Ishikawa (cell line): ENCODE results near the gene NRXN3.

Source experiments
- CEBPB ChIP-seq: IDR thresholded peaks from 2 replicates; pipeline ENCODE4 v1.6.1; 2012
- EP300 ChIP-seq: IDR thresholded peaks from 2 replicates; pipeline ENCODE4 v1.6.1; 2012; ENCODE audit warnings: borderline replicate concordance
- NFIC ChIP-seq: IDR thresholded peaks from 2 replicates; pipeline ENCODE4 v1.6.1; 2012
- RAD21 ChIP-seq: IDR thresholded peaks from 2 replicates; pipeline ENCODE4 v1.6.1; 2012; ENCODE audit warnings: low read depth
- REST ChIP-seq: IDR thresholded peaks from 2 replicates; pipeline ENCODE4 v1.6.1; 2012; ENCODE audit warnings: low read depth, mild to moderate bottlenecking
- TCF12 ChIP-seq: IDR thresholded peaks from 2 replicates; pipeline ENCODE4 v1.6.1; 2012; ENCODE audit warnings: low read depth
- TEAD4 ChIP-seq: IDR thresholded peaks from 2 replicates; pipeline ENCODE4 v1.6.1; 2012
- USF1 ChIP-seq: IDR thresholded peaks from 2 replicates; pipeline ENCODE4 v1.6.1; 2012
- YY1 ChIP-seq: IDR thresholded peaks from 2 replicates; pipeline ENCODE4 v1.6.1; 2012; ENCODE audit warnings: low read depth
- ZBTB7A ChIP-seq: IDR thresholded peaks from 2 replicates; pipeline ENCODE4 v1.6.1; 2012; ENCODE audit warnings: low read depth

GRCh38 chr14:78767436-78767835, 597.3 kb downstream of the NRXN3 start:
- TF ChIP-seq EP300, result no peak
- TF ChIP-seq REST, result no peak
- no peak for TF ChIP-seq CEBPB
- TF ChIP-seq NFIC, result no peak
- no peak for TF ChIP-seq YY1
- TF ChIP-seq ZBTB7A, result no peak
- TF ChIP-seq RAD21, result no peak
- no peak for TF ChIP-seq USF1
- TF ChIP-seq TEAD4, result no peak
- TF ChIP-seq TCF12, result no peak
